Astrocyte of the cerebellum (primary cell): Measurements from ENCODE around the gene MRPL2.
"Not testable (repeated sequence)": the region's sequence is repeated elsewhere in the genome, so short reads cannot be mapped to it uniquely, and the experiment has no call there.

Experiments used
- DNase-seq: peaks from one replicate; pipeline ENCODE4 v3.0.0-alpha.2; 2011; ENCODE audit warnings: low read depth
- H3K4me3 ChIP-seq: 2 replicates; pipeline ENCODE4 v1.5.1; 2011; ENCODE audit warnings: mild to moderate bottlenecking, low read depth, low read length, moderate library complexity
- CTCF ChIP-seq: IDR thresholded peaks from 2 replicates; pipeline ENCODE4 v1.5.1; 2012; ENCODE audit warnings: low read length, low read depth, moderate library complexity, mild to moderate bottlenecking; ENCODE audit errors: missing control alignments
- in situ Hi-C: cut with HindIII; loops from 2 replicates; pipeline ENCODE4 v1.10.0; 2017; ENCODE audit warnings: low sequenced_read_pairs

Gene MRPL2

GRCh38 chr6:43052842-43053544 is 6.2 kb downstream of the MRPL2 start:
- no peak for TF ChIP-seq CTCF
- H3K4me3 ChIP-seq: peak overlapping the region; percentile 85
- in situ Hi-C loops: no loop called here
- DNase-seq: no peak

- H3K4me3 ChIP-seq: peak overlapping the region; percentile 85
- no peak for TF ChIP-seq CTCF
- in situ Hi-C loops: no loop called here
- DNase-seq: no peak
These were observed 6.9 kb downstream of the MRPL2 start for GRCh38 chr6:43052225-43052841.

- in situ Hi-C loops: no loop called here
- no peak for TF ChIP-seq CTCF
- DNase-seq: no peak
- H3K4me3 ChIP-seq: no peak overlapping the region
These were observed 8.3 kb downstream of the MRPL2 start for GRCh38 chr6:43050981-43051380.

DNA sequence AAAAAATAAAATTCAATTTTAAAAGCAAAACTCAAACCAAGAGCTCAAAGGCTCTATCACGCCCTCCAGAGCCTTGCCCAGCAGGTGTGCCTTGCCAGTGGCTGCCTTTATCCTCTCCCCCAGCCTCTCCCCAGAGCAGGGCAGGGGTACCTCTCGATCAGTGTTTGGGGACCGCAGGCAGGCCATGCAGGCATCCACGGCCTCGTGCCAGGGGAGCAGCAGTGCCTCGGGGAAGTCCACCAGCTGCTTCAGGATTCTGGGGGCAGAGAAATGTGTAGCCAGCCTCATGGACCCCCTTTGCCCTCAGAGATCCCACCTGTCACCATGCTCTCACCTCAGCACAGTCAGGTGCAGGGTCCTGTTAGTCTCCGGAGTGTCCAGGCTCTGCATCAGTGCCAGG is 11.2 kb downstream of the MRPL2 start:
- H3K4me3 ChIP-seq: no peak overlapping the region
- TF ChIP-seq CTCF: no peak
- in situ Hi-C loops: no loop called here
- DNase-seq: no peak

DNA sequence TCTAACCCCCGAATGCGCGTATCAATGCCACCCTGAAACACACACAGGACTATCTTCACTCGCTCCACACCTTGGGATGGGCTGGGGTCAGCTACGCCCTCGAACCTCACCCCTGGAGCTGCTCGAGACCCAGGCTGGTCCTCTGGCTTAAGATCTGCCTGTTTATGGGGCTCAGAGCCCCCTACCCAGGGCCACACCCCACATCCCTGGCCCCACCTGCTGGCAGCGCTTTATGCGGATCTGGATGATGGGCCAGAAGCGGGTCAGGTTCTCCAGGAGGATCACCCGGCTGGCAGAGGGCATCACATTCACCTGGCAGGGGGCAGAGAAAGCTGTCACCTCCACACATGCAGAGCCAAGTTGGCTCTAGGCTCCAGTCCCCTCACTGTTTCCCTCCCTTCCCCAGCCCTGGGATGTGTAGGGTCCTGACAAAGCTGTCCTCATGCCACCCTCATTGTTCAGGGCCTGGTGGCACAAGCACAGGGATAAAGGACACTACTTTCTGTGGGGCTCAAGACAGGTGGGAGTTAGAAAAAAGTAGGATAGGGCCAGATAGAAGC is 13.8 kb downstream of the MRPL2 start:
- H3K4me3 ChIP-seq: no peak overlapping the region
- TF ChIP-seq CTCF: no peak
- in situ Hi-C loops: no loop called here
- no peak for DNase-seq

DNA sequence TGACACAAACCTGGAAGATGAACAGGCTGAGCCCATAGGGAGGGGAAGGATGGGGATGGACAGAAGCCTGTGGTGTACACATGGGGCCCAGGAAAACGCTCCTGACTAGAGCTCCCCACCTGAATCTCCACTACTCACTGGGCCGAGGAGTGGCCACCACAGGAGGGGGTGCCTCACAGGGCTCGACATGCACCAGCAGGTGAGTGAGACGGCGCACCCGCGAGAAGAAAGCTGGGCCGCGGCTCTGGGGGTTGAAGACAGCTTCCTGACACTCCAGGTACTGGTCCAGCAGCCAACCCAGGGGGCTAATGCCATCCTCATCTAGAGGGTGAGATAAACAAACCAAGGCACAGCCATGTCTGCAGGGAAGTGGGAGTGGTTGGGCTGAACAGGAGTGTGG is 15.9 kb downstream of the MRPL2 start:
- H3K4me3 ChIP-seq: no peak overlapping the region
- no peak for DNase-seq
- TF ChIP-seq CTCF: no peak
- in situ Hi-C loops: no loop called here

GRCh38 chr6:43041475-43041874 is 17.8 kb downstream of the MRPL2 start:
- DNase-seq, in situ Hi-C loops, H3K4me3 ChIP-seq: not testable (repeated sequence)
